Activated CD4-positive, CD25-positive, alpha-beta regulatory T cell treated with anti-CD3 and anti-CD28 coated beads, Interleukin-2, amount 50 U/mL, for 16 hours (primary cell): ENCODE data around the gene MRPL53.

Experiments
- DNase-seq: peaks from one replicate; pipeline ENCODE4 v3.0.0-alpha.2; 2020; ENCODE audit warnings: low read depth, low spot score

Gene MRPL53

DNA sequence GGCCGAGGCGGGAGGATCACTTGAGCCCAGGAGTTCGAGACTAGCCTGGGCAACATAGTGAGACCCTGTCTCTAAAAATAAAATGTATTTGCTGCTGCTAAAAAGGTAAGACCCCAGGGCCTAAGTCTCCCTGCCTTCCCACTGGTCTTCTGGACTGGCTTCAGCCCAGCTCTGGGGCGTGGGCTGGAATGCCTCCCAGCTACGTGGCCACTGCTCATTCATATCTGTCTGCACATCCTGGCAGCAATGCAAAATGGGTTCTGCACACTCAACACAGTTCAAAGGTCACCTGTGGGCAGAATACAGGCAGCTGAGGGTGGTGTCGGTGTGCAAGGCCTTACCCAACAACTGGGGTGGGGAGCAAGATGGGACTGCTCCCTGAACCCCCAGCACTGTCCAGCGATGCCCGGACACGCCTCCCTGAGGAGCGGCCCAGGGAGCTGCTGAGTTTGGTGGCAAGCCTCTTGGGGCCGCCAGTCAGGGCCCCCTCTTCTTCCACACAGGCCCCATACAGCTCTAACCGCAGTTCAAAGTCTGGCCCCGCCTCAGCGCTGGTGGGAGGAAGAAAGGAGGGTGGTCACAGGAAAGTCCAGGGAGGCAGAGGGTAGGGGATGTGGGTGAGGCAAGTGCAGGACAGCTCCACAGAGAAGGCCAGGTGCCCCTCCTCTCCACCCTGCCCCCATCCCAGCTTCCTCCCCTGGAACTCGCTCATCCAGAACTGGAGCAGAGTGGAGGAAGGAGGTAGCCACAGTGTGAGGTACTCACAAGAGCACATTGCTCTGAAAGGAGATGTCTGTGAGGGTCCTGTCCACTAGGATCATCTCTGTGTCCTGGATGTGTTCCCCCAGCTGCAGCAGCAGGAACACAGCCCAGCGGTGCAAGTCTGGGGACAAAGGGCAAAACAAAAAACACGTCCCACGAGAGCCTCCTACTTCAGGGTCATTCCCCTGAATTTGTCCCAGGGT is 42.7 kb downstream of the MRPL53 start:
- no peak for DNase-seq

GRCh38 chr2:74428675-74429074 is 43.8 kb downstream of the MRPL53 start:
- DNase-seq: no peak

DNA sequence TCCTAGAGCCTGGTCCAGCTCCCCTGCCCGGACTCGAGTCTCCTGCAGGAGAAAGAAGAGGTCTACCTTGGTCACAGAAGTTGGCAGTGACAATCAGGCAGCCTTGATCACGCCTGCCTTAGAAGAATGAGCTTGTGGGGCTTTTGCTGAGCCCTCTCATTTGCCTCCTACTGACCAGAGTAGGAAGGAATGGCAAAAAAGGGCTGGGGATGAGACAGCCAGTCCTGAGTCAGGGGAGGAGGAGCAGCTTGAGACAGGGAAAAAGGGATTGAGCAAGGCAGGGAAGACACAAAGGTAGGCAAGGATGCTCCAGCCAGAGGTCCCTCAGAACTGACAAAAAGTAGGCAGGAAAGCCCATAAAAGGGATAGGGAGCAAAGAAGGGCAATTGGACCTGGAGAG is 44.9 kb downstream of the MRPL53 start:
- DNase-seq: no peak

GRCh38 chr2:74426181-74426758 is 46.2 kb downstream of the MRPL53 start:
- DNase-seq: no peak

DNA sequence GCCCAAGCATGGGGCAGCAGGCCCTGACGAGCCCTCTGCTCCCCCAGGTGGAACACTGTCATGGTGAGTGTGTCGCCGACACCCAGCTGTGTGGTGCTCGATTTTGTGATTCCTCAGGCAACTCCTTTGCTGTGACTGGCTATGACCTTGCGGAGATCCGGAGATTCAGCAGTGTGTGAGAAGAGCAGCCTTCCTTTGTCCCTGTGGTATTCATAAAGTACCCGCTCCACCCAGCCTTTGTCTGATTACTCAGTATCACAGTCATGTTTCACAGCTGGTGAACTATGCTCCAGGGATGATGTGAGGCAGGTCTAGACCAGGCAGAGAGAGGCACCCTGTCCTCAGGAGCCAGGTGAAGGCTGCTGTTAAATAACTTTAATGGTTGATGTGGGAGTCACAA is 47.0 kb downstream of the MRPL53 start:
- DNase-seq: no peak

GRCh38 chr2:74424995-74425406 is 47.5 kb downstream of the MRPL53 start:
- DNase-seq: no peak

DNA sequence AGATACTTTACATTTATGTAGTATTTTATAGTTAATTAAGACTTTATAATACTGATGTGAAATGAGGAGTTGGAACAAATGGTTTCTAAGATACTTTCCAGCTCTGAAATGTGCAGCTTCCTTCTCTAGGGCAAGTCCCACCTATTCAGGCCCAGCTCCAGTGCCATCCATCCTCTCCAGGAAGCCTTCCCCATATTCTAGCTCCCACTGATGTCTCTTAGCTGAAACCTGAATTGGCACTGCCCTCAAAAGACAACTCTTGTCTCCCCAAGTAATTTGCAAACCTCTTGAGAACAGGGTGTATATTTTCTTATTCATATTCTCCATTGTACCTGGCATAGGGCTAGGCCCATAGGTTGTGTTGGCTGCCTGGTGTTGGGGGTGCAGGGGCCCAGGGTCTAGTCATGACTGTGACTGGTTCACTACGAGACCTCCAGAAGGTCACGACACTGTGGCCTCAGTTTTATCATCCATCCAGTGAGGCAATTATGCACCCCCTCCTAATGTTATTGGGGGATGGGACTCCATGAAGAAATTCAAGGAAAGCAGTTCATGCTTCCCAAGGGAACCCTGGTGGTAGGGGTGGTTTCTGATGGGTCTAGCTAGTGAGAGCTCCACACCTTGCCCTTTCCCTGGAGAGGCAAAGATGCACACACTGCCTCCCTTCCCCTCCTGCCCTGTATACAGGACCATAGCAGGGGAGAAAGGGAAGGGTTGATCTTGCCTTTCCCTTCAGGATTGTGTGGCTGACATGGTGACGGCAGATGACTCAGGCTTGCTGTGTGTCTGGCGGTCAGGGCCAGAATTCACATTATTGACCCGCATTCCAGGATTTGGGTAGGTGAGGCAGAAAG is 48.1 kb downstream of the MRPL53 start:
- DNase-seq: no peak

DNA sequence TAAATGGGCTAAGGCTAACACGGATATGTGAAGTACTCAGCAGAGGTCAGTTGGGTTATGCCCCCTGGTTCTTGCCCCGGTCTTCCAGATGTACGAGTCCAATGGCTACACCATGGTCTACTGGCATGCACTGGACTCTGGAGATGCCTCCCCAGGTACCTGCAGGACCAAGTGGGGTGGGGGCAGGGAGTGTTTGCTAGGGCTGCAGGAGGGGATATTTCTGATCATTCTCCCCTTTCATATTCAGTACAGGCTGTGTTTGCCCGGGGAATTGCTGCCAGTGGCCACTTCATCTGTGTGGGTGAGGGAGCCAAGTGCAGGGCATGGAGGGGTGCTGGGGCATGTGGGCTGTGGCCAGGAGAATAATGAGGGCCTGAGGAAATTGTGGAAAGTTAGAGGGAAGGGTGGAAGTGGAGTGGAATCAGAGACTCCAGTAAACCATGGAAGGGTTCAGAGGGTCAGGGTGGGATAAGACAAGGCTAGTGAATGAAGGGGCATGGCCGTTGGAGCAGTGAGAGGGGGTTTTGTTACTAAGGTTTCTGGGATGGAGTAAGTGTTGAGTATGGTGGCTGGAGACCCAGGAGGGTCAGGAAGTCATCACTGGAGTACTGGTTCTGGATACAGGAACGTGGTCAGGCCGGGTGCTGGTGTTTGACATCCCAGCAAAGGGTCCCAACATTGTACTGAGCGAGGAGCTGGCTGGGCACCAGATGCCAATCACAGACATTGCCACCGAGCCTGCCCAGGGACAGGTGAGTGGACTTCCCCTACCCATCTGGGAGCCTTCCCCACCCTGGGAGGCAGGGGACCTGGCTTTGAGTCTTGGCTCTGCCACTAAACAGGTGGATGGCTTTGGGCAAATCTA is 49.0 kb downstream of the MRPL53 start:
- DNase-seq: no peak
